Naive B cell (primary cell): ENCODE measurements around the gene SLC25A41. TPM values are rescaled to one million over a fixed set of nuclear protein-coding genes. Genes with fewer than 3 reads are reported as not detected.
A peak's percentile ranks its signal among the peaks of the same experiment; 100 is the strongest.
"Not testable (repeated sequence)": the region's sequence is repeated elsewhere in the genome, so short reads cannot be mapped to it uniquely, and the experiment has no call there.

Source experiments
- ATAC-seq, 2 donors: fragments of 150-1000 bp; cut with Tn5 transposase; 2 replicates each; pipeline ENCODE4 v1.10.0; 2021; ENCODE audit warnings: low read depth in 2 of 2, mild to moderate bottlenecking in 2 of 2, moderate library complexity in 2 of 2
- DNase-seq: peaks from one replicate; pipeline ENCODE4 v3.0.0; 2022
- H3K27ac Mint-ChIP-seq, 6 donors: one replicate each; pipeline ENCODE4 v1.8.0; 2020 to 2022; ENCODE audit warnings: mild to moderate bottlenecking in 6 of 6, mixed read lengths in 6 of 6, moderate library complexity in 5 of 6, inconsistent platforms in 2 of 6
- H3K27me3 Mint-ChIP-seq, 3 donors: one replicate each; pipeline ENCODE4 v1.8.0; 2021 to 2022; ENCODE audit warnings: mixed read lengths in 3 of 3, mild to moderate bottlenecking in 1 of 3
- H3K36me3 Mint-ChIP-seq, 2 donors: one replicate each; pipeline ENCODE4 v1.8.0; 2020 to 2022; ENCODE audit warnings: mixed read lengths in 2 of 2, inconsistent platforms in 1 of 2, mild to moderate bottlenecking in 1 of 2
- H3K4me1 Mint-ChIP-seq, 3 donors: one replicate each; pipeline ENCODE4 v1.8.0; 2020 to 2022; ENCODE audit warnings: mixed read lengths in 3 of 3, inconsistent platforms in 1 of 3, mild to moderate bottlenecking in 1 of 3, moderate library complexity in 1 of 3
- H3K4me3 Mint-ChIP-seq, 8 donors: one replicate each; pipeline ENCODE4 v1.8.0; 2020 to 2022; ENCODE audit warnings: mild to moderate bottlenecking in 8 of 8, mixed read lengths in 8 of 8, moderate library complexity in 8 of 8, inconsistent platforms in 2 of 8
- H3K9me3 Mint-ChIP-seq, 7 donors: one replicate each; pipeline ENCODE4 v1.8.0; 2020 to 2022; ENCODE audit warnings: mixed read lengths in 7 of 7, mild to moderate bottlenecking in 5 of 7, inconsistent platforms in 2 of 7, moderate library complexity in 1 of 7
- polyA plus RNA-seq, 6 donors: library from polyadenylated mRNA; unstranded; fragments of 300-500 nt; fragmentation: Illumina TruSeq; gene quantifications; one replicate each; pipeline ENCODE4 v1.2.3, GENCODE V29; 2021; ENCODE audit warnings: low read depth in 6 of 6

SLC25A41 gene
- polyA plus RNA-seq, 6 donors from 2014 or later = not detected

- Mint-ChIP-seq H3K36me3 (no peaks in the 10 kb centered on the region), H3K4me3 (no peak overlapping the region), H3K4me1 (no peaks in the 10 kb centered on the region), H3K9me3 (no peaks in the 10 kb centered on the region), H3K27me3 (no peaks in the 10 kb centered on the region), H3K27ac (peak overlapping the region in 1 of 6 donors; percentile 16)
- ATAC-seq (no peak), DNase-seq (no peak)
Observed at GRCh38 chr19:6402058-6402457, 31.5 kb downstream of the SLC25A41 start.

- H3K4me1 Mint-ChIP-seq, H3K36me3 Mint-ChIP-seq, DNase-seq, H3K27me3 Mint-ChIP-seq, H3K9me3 Mint-ChIP-seq, ATAC-seq, H3K4me3 Mint-ChIP-seq: not testable (repeated sequence)
- peak overlapping the region in 1 of 6 donors; percentile 39 for H3K27ac Mint-ChIP-seq
Observed at GRCh38 chr19:6400062-6400944, 33.3 kb downstream of the SLC25A41 start.

GRCh38 chr19:6396305-6396704 lies 37.3 kb downstream of the SLC25A41 start:
- H3K27me3 Mint-ChIP-seq = no peaks in the 10 kb centered on the region
- H3K4me3 Mint-ChIP-seq = peak overlapping the region in 1 of 8 donors; percentile 21
- peaks cover 0 to 3% (median 0%) of the 10 kb centered on the region in 7 donors for H3K9me3 Mint-ChIP-seq
- H3K4me1 Mint-ChIP-seq = peaks cover 12 to 25% (median 23%) of the 10 kb centered on the region in 3 donors
- H3K36me3 Mint-ChIP-seq = no peaks in the 10 kb centered on the region
- DNase-seq = no peak
- peak overlapping the region in 1 of 6 donors; percentile 79 for H3K27ac Mint-ChIP-seq
- no peak for ATAC-seq

- H3K9me3 Mint-ChIP-seq = peaks cover 0 to 3% (median 0%) of the 10 kb centered on the region in 7 donors
- H3K4me1 Mint-ChIP-seq = peaks cover 16 to 29% (median 29%) of the 10 kb centered on the region in 3 donors
- ATAC-seq = no peak
- H3K4me3 Mint-ChIP-seq = peak overlapping the region in 7 of 8 donors; percentile 35 to 98 (median 69)
- H3K36me3 Mint-ChIP-seq = no peaks in the 10 kb centered on the region
- H3K27me3 Mint-ChIP-seq = no peaks in the 10 kb centered on the region
- peak overlapping the region in 2 of 6 donors; percentile 69 to 82 for H3K27ac Mint-ChIP-seq
- no peak for DNase-seq
Observed at GRCh38 chr19:6394831-6395230, 38.7 kb downstream of the SLC25A41 start.

- no peaks in the 10 kb centered on the region for H3K36me3 Mint-ChIP-seq
- DNase-seq = no peak
- peaks cover 16 to 29% (median 29%) of the 10 kb centered on the region in 3 donors for H3K4me1 Mint-ChIP-seq
Observed at GRCh38 chr19:6393983-6394412, 39.6 kb downstream of the SLC25A41 start.

GRCh38 chr19:6393074-6393982 lies 40.2 kb downstream of the SLC25A41 start, which contains the start of gene GTF2F1:
Gene GTF2F1 (minus strand): TSS chr19:6393164. CDS start chr19:6392995, 169 bp downstream.
- H3K4me3 Mint-ChIP-seq = peak within 1 kb of the TSS; percentile 89 to 98 (median 96)
- no peaks in the 10 kb centered on the region for H3K27me3 Mint-ChIP-seq
- peaks cover 18 to 29% (median 29%) of the 10 kb centered on the region in 3 donors for H3K4me1 Mint-ChIP-seq
- ATAC-seq = peak; percentile 82
- peak within 1 kb of the TSS; percentile 91 to 99 (median 99) for H3K27ac Mint-ChIP-seq
- peaks cover 0 to 3% (median 0%) of the 10 kb centered on the region in 7 donors for H3K9me3 Mint-ChIP-seq
- peak; percentile 93 for DNase-seq
- H3K36me3 Mint-ChIP-seq = peaks cover 0 to 2% of the 10 kb centered on the region in 2 donors

More at GRCh38 chr19:6393983-6394412, 39.6 kb downstream of the SLC25A41 start:
- Mint-ChIP-seq H3K27me3 (no peaks in the 10 kb centered on the region), H3K4me3 (peak overlapping the region; percentile 89 to 98 (median 96)), H3K27ac (peak overlapping the region; percentile 91 to 99 (median 99)), H3K9me3 (peaks cover 0 to 3% (median 0%) of the 10 kb centered on the region in 7 donors)
- ATAC-seq = no peak

GRCh38 chr19:6392221-6393073 lies 41.1 kb downstream of the SLC25A41 start:
- Mint-ChIP-seq H3K9me3 (peaks cover 0 to 3% (median 0%) of the 10 kb centered on the region in 7 donors), H3K4me3 (peak overlapping the region; percentile 89 to 98 (median 96)), H3K27me3 (no peaks in the 10 kb centered on the region), H3K36me3 (peaks cover 0 to 7% of the 10 kb centered on the region in 2 donors), H3K27ac (peak overlapping the region; percentile 91 to 99 (median 99)), H3K4me1 (peaks cover 20 to 29% (median 29%) of the 10 kb centered on the region in 3 donors)
- DNase-seq (no peak), ATAC-seq (peak; percentile 8 to 20)

GRCh38 chr19:6387372-6387771 lies 46.2 kb downstream of the SLC25A41 start:
- no peak for ATAC-seq
- no peak overlapping the region for H3K27ac Mint-ChIP-seq
- H3K9me3 Mint-ChIP-seq = peaks cover 0 to 2% (median 0%) of the 10 kb centered on the region in 7 donors
- no peak for DNase-seq
- H3K4me3 Mint-ChIP-seq = peak overlapping the region in 1 of 8 donors; percentile 65
- no peaks in the 10 kb centered on the region for H3K27me3 Mint-ChIP-seq
- peaks cover 0 to 7% of the 10 kb centered on the region in 2 donors for H3K36me3 Mint-ChIP-seq
- peaks cover 13 to 15% (median 14%) of the 10 kb centered on the region in 3 donors for H3K4me1 Mint-ChIP-seq

GRCh38 chr19:6384381-6384780 lies 49.2 kb downstream of the SLC25A41 start:
- H3K4me3 Mint-ChIP-seq = no peak overlapping the region
- peaks cover 0 to 7% (median 3%) of the 10 kb centered on the region in 7 donors for H3K9me3 Mint-ChIP-seq
- no peak overlapping the region for H3K27ac Mint-ChIP-seq
- no peak for DNase-seq
- no peak for ATAC-seq
- H3K27me3 Mint-ChIP-seq = no peaks in the 10 kb centered on the region
- peaks cover 0 to 4% (median 0%) of the 10 kb centered on the region in 3 donors for H3K4me1 Mint-ChIP-seq
- H3K36me3 Mint-ChIP-seq = peaks cover 6 to 32% of the 10 kb centered on the region in 2 donors

GRCh38 chr19:6383188-6383587 lies 50.4 kb downstream of the SLC25A41 start:
- H3K9me3 Mint-ChIP-seq = peaks cover 0 to 7% (median 3%) of the 10 kb centered on the region in 7 donors
- peak overlapping the region in 2 of 6 donors; percentile 14 to 95 for H3K27ac Mint-ChIP-seq
- H3K36me3 Mint-ChIP-seq = peaks cover 6 to 29% of the 10 kb centered on the region in 2 donors
- ATAC-seq (no peak), DNase-seq (no peak)
- no peak overlapping the region for H3K4me3 Mint-ChIP-seq
- peaks cover 0 to 1% (median 0%) of the 10 kb centered on the region in 3 donors for H3K4me1 Mint-ChIP-seq
- H3K27me3 Mint-ChIP-seq = no peaks in the 10 kb centered on the region

- ATAC-seq (no peak), DNase-seq (no peak)
- Mint-ChIP-seq H3K9me3 (peaks cover 0 to 7% (median 3%) of the 10 kb centered on the region in 7 donors), H3K4me1 (no peaks in the 10 kb centered on the region), H3K27ac (peak overlapping the region in 1 of 6 donors; percentile 31), H3K27me3 (no peaks in the 10 kb centered on the region), H3K4me3 (peak overlapping the region in 1 of 8 donors; percentile 65), H3K36me3 (peaks cover 6 to 25% of the 10 kb centered on the region in 2 donors)
Observed at GRCh38 chr19:6381030-6381750, 52.4 kb downstream of the SLC25A41 start.

- no peak overlapping the region for H3K27ac Mint-ChIP-seq
- no peak overlapping the region for H3K4me3 Mint-ChIP-seq
- ATAC-seq = no peak
- H3K27me3 Mint-ChIP-seq = no peaks in the 10 kb centered on the region
- DNase-seq = no peak
- H3K36me3 Mint-ChIP-seq = peaks cover 6 to 25% of the 10 kb centered on the region in 2 donors
- peaks cover 0 to 7% (median 3%) of the 10 kb centered on the region in 7 donors for H3K9me3 Mint-ChIP-seq
- no peaks in the 10 kb centered on the region for H3K4me1 Mint-ChIP-seq
Observed at GRCh38 chr19:6379744-6380143, 53.8 kb downstream of the SLC25A41 start.
